ENCODE measurements around the gene TNFAIP8L3.
"Not testable (repeated sequence)": the region's sequence is repeated elsewhere in the genome, so short reads cannot be mapped to it uniquely, and the experiment has no call there.

The TNFAIP8L3 gene

GRCh38 chr15:51094606-51095569 is at the start of gene TNFAIP8L3:
TNFAIP8L3 (minus strand) TSS chr15:51094906; CDS start chr15:51094595, 311 bp downstream.
- no peak for DNase-seq

DNA sequence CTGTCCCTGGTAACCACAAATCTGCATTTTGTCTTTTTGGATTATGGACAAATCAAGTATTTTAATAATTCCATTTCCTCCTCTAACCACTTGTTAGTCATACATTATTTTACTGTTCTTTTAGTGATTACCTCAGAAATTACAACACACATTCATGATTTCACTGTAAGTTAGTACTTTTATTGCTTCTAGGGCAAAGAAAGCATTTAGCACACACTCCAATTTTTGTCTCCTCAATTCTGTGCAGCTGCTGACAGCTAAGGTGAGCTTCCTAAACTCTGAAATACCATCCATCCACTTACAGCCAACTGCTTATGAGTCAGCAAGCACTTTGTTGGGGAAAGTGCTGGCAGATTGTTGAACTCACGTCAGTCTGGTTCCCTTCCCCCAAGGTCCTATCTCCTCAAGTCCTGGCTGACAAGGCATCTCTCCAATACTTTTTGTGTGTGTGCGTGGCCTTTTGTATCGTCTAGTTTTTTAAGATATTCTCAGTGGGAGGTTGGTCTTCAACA is 49.4 kb upstream of the TNFAIP8L3 start:
- Histone ChIP-seq H3K4me3 (ENCODE audit: low read length) (no peak overlapping the region), H3K79me2 (ENCODE audit: low read length) (no peaks in the 10 kb centered on the region), H3K4me1 (ENCODE audit: low read length) (no peaks in the 10 kb centered on the region), H3K4me2 (ENCODE audit: low read depth, low read length) (no peak overlapping the region), H3K27ac (ENCODE audit: low read length) (no peak overlapping the region), H3K9me3 (replicated peaks; ENCODE audit: insufficient read depth, low read length) (no peaks in the 10 kb centered on the region), H2AFZ (ENCODE audit: low read length) (no peak overlapping the region), H3F3A (ENCODE audit: insufficient read depth, low read length) (no peaks in the 10 kb centered on the region), H3K36me3 (replicated peaks; ENCODE audit: insufficient read depth, low read length) (no peaks in the 10 kb centered on the region), H3K9me2 (replicated peaks; ENCODE audit: insufficient read depth, low read length) (no peaks in the 10 kb centered on the region), H4K20me1 (ENCODE audit: insufficient read depth, low read length) (no peaks in the 10 kb centered on the region), H3K27me3 (replicated peaks; ENCODE audit: insufficient read depth, low read length) (no peaks in the 10 kb centered on the region), H3K9ac (ENCODE audit: low read length) (no peak overlapping the region)
- no peak for DNase-seq
- TF ChIP-seq EZH2phosphoT487 (IDR thresholded peaks at IDR 0.05; ENCODE audit: low read length) (no peak), EZH2 (optimal IDR thresholded peaks at IDR 0.05; ENCODE audit: low read depth, low read length) (no peak)
- TF ChIP-seq, protein P1, sequence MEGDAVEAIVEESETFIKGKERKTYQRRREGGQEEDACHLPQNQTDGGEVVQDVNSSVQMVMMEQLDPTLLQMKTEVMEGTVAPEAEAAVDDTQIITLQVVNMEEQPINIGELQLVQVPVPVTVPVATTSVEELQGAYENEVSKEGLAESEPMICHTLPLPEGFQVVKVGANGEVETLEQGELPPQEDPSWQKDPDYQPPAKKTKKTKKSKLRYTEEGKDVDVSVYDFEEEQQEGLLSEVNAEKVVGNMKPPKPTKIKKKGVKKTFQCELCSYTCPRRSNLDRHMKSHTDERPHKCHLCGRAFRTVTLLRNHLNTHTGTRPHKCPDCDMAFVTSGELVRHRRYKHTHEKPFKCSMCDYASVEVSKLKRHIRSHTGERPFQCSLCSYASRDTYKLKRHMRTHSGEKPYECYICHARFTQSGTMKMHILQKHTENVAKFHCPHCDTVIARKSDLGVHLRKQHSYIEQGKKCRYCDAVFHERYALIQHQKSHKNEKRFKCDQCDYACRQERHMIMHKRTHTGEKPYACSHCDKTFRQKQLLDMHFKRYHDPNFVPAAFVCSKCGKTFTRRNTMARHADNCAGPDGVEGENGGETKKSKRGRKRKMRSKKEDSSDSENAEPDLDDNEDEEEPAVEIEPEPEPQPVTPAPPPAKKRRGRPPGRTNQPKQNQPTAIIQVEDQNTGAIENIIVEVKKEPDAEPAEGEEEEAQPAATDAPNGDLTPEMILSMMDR (IDR thresholded peaks at IDR 0.05; ENCODE audit: low read length): no peak

More at GRCh38 chr15:51094606-51095569, at the start of gene TNFAIP8L3:
- peak within 1 kb of the TSS; percentile 50 for H3K4me3 ChIP-seq (ENCODE audit: low read length)
- H3K36me3 ChIP-seq (replicated peaks; ENCODE audit: insufficient read depth, low read length): no peaks in the 10 kb centered on the region
- TF ChIP-seq EZH2phosphoT487 (IDR thresholded peaks at IDR 0.05; ENCODE audit: low read length) (no peak), EZH2 (optimal IDR thresholded peaks at IDR 0.05; ENCODE audit: low read depth, low read length) (no peak)
- TF ChIP-seq, protein P1 (IDR thresholded peaks at IDR 0.05; ENCODE audit: low read length): no peak
- no peaks in the 10 kb centered on the region for H3F3A ChIP-seq (ENCODE audit: insufficient read depth, low read length)
- peak within 1 kb of the TSS; percentile 32; the same call in 1 of the 2 replicates for H2AFZ ChIP-seq (ENCODE audit: low read length)
- no peaks in the 10 kb centered on the region for H4K20me1 ChIP-seq (ENCODE audit: insufficient read depth, low read length)
- no peaks in the 10 kb centered on the region; the same call in 1 of the 2 replicates for H3K27me3 ChIP-seq (replicated peaks; ENCODE audit: insufficient read depth, low read length)
- no peaks in the 10 kb centered on the region for H3K79me2 ChIP-seq (ENCODE audit: low read length)
- H3K9ac ChIP-seq (ENCODE audit: low read length): no peak within 1 kb of the TSS
- peak within 1 kb of the TSS; percentile 85 for H3K4me2 ChIP-seq (ENCODE audit: low read depth, low read length)
- no peaks in the 10 kb centered on the region for H3K4me1 ChIP-seq (ENCODE audit: low read length)
- no peak within 1 kb of the TSS for H3K27ac ChIP-seq (ENCODE audit: low read length)
- H3K9me3 ChIP-seq (replicated peaks; ENCODE audit: insufficient read depth, low read length): no peaks in the 10 kb centered on the region
- no peaks in the 10 kb centered on the region for H3K9me2 ChIP-seq (replicated peaks; ENCODE audit: insufficient read depth, low read length)

- H3K27me3 ChIP-seq (replicated peaks; ENCODE audit: insufficient read depth, low read length); H3K4me2 ChIP-seq (ENCODE audit: low read depth, low read length); H3K9ac ChIP-seq (ENCODE audit: low read length); H3K9me2 ChIP-seq (replicated peaks; ENCODE audit: insufficient read depth, low read length); H4K20me1 ChIP-seq (ENCODE audit: insufficient read depth, low read length); H3K9me3 ChIP-seq (replicated peaks; ENCODE audit: insufficient read depth, low read length); H3K36me3 ChIP-seq (replicated peaks; ENCODE audit: insufficient read depth, low read length); H3F3A ChIP-seq (ENCODE audit: insufficient read depth, low read length); H3K4me1 ChIP-seq (ENCODE audit: low read length); DNase-seq; H3K4me3 ChIP-seq (ENCODE audit: low read length); H3K79me2 ChIP-seq (ENCODE audit: low read length); H2AFZ ChIP-seq (ENCODE audit: low read length); H3K27ac ChIP-seq (ENCODE audit: low read length): not testable (repeated sequence)
Measured at GRCh38 chr15:51140347-51140746, 45.6 kb upstream of the TNFAIP8L3 start.

Measured in MM.1S (cell line).